GM12878 (cell line): ENCODE results near the gene C14orf93. TPM values are rescaled to one million over a fixed set of nuclear protein-coding genes. Genes with fewer than 3 reads are reported as not detected.

ENCODE experiments used
- ATAC-seq: fragments of 200-7000 bp; cut with Tn5 transposase; 3 replicates; pipeline ENCODE4 v1.9.1; 2020; ENCODE audit warnings: mild to moderate bottlenecking, moderate library complexity
- BruUV-seq: library from RNA; stranded (reverse); fragments of 400-500 nt; replicated peaks from 2 replicates; lab custom pipeline; 2021; lab: Mats Ljungman, UMichigan
- CTCF ChIA-PET: fragments of 300-600 bp; sonication (Branson Sonifier 250); formaldehyde crosslinking; extraction: SDS; loops from one replicate; lab custom pipeline; 2021; ENCODE audit warnings: inconsistent platforms; lab: Yijun Ruan, JAX
- POLR2A ChIA-PET: fragments of 350-600 bp; formaldehyde crosslinking; extraction: SDS; loops from one replicate; lab custom pipeline; 2021; ENCODE audit warnings: inconsistent platforms; lab: Charles Lee
- RAD21 ChIA-PET: fragments of 300-600 bp; sonication (Branson Sonifier 250); formaldehyde crosslinking; loops from one replicate; lab custom pipeline; 2023; ENCODE audit warnings: antibody characterized with exemption; ENCODE audit not compliant: unreplicated experiment; lab: Charles Lee
- SMC1A ChIA-PET: fragments of 300-600 bp; sonication (Branson Sonifier 250); formaldehyde crosslinking; loops from one replicate; lab custom pipeline; 2023; ENCODE audit not compliant: unreplicated experiment, uncharacterized antibody; lab: Charles Lee
- DNase-seq: peaks from one replicate; pipeline ENCODE4 v3.0.0-alpha.2; 2011; ENCODE audit warnings: low read depth, low spot score
- FAIRE-seq: peaks from 3 replicates; lab custom pipeline; 2011; peaks lifted over from hg19 to GRCh38; lab: Jason Lieb, UNC
- H2AFZ ChIP-seq: 2 replicates; pipeline ENCODE4 v1.6.0; 2011; ENCODE audit warnings: low read depth, low read length, control low read depth; ENCODE audit not compliant: control insufficient read depth
- H3K27ac ChIP-seq: 2 replicates; pipeline ENCODE4 v1.5.1; 2011; ENCODE audit warnings: control low read depth; ENCODE audit not compliant: control insufficient read depth, insufficient read depth
- H3K27me3 ChIP-seq, 2 experiments: replicated peaks in 1 of 2; 2 replicates each; pipeline versions ENCODE4 v1.6.0 to v1.6.1; 2011; ENCODE audit warnings: low read length in 1 of 2; ENCODE audit not compliant: control insufficient read depth in 2 of 2, insufficient read depth in 2 of 2
- H3K36me3 ChIP-seq, 2 experiments: 2 replicates each; pipeline ENCODE4 v1.5.1; 2011; ENCODE audit warnings: low read length in 1 of 2; ENCODE audit not compliant: control insufficient read depth in 2 of 2, insufficient read depth in 2 of 2
- H3K4me1 ChIP-seq: 2 replicates; pipeline ENCODE4 v1.6.1; 2011; ENCODE audit warnings: mild to moderate bottlenecking, low read length, moderate library complexity, mixed read lengths; ENCODE audit not compliant: control insufficient read depth, insufficient read depth
- H3K4me2 ChIP-seq: 2 replicates; pipeline ENCODE4 v1.6.0; 2011; ENCODE audit warnings: control low read depth; ENCODE audit not compliant: control insufficient read depth, insufficient read depth
- H3K4me3 ChIP-seq: fragments of 200-600 bp; sonication (generic); 2 replicates; pipeline ENCODE4 v1.5.1; 2016
- H3K79me2 ChIP-seq: 2 replicates; pipeline ENCODE4 v1.6.0; 2011; ENCODE audit warnings: low read length; ENCODE audit not compliant: control insufficient read depth, insufficient read depth
- H3K9ac ChIP-seq: 2 replicates; pipeline ENCODE4 v1.8.0; 2011; ENCODE audit warnings: low read length, control low read depth, mixed read lengths; ENCODE audit not compliant: control insufficient read depth, insufficient read depth
- H3K9me3 ChIP-seq: replicated peaks from 3 replicates; pipeline ENCODE4 v1.5.1; 2011; ENCODE audit warnings: mild to moderate bottlenecking, low read length; ENCODE audit not compliant: control insufficient read depth, insufficient read depth
- H4K20me1 ChIP-seq: 2 replicates; pipeline ENCODE4 v1.6.0; 2011; ENCODE audit not compliant: control insufficient read depth, insufficient read depth
- DPF2 ChIP-seq: fragments of 450-650 bp; IDR thresholded peaks from 2 replicates; pipeline ENCODE4 v1.6.1; 2017; ENCODE audit warnings: mild to moderate bottlenecking
- EP300 ChIP-seq, 2 experiments: fragments of 150-350 bp in 1 of 2; IDR thresholded peaks; 2 replicates each; pipeline ENCODE4 v1.6.1; 2011 to 2012; ENCODE audit warnings: low read depth in 2 of 2, low read length in 2 of 2, borderline replicate concordance in 1 of 2, improper control_type of control experiment in 1 of 2, inconsistent platforms in 1 of 2; ENCODE audit not compliant: control insufficient read depth in 1 of 2
- JUNB ChIP-seq: IDR thresholded peaks from 2 replicates; pipeline ENCODE4 v1.6.1; 2016; ENCODE audit warnings: antibody characterized with exemption, mild to moderate bottlenecking
- KLF5 ChIP-seq: fragments of 450-650 bp; IDR thresholded peaks from 2 replicates; pipeline ENCODE4 v1.6.1; 2014; ENCODE audit warnings: mild to moderate bottlenecking; ENCODE audit not compliant: partially characterized antibody
- MLLT1 ChIP-seq: fragments of 450-650 bp; IDR thresholded peaks from 2 replicates; pipeline ENCODE4 v1.6.1; 2016; ENCODE audit warnings: mild to moderate bottlenecking
- RAD51 ChIP-seq: fragments of 450-650 bp; IDR thresholded peaks from 2 replicates; pipeline ENCODE4 v1.6.1; 2016; ENCODE audit warnings: moderate library complexity, mild to moderate bottlenecking, inconsistent platforms
- RB1 ChIP-seq: fragments of 450-650 bp; formaldehyde crosslinking; IDR thresholded peaks from 2 replicates; pipeline ENCODE4 v1.6.1; 2017; ENCODE audit warnings: mild to moderate bottlenecking, borderline replicate concordance
- TCF7 ChIP-seq: IDR thresholded peaks from 2 replicates; pipeline ENCODE4 v1.6.1; 2014; ENCODE audit warnings: antibody characterized with exemption, borderline replicate concordance
- ZBTB40 ChIP-seq: fragments of 450-650 bp; IDR thresholded peaks from 2 replicates; pipeline ENCODE4 v1.6.1; 2016; ENCODE audit warnings: mild to moderate bottlenecking, moderate library complexity, borderline replicate concordance
- WGBS: methylation state at CpG from one replicate; pipeline ENCODE4 v1.1.6; 2016; ENCODE audit warnings: low lambda C conversion rate; ENCODE audit not compliant: insufficient replicate concordance, insufficient coverage; ENCODE audit errors: missing lambda C conversion rate; 5-methylcytosine and 5-hydroxymethylcytosine counted together
- in situ Hi-C: fragments of 300-500 bp; cut with MboI; formaldehyde crosslinking; loops from 9 replicates; pipeline ENCODE4 v1.14.3; 2018; ENCODE audit warnings: mixed read lengths
- intact Hi-C: fragments of 100-400 bp; cut with micrococcal nuclease; formaldehyde crosslinking; loops from one replicate; pipeline ENCODE4 v1.14.2; 2022; ENCODE audit not compliant: unreplicated experiment
- polyA plus RNA-seq, 11 experiments: library from polyadenylated mRNA; depleted of rRNA in 4 of 11; unstranded in 6 of 11; stranded (reverse) in 5 of 11; fragments of >200 nt; fragmentation: Nextera tagmentation in 4 of 11; fragmentation: Illumina TruSeq in 1 of 11; extraction: Ambion mirVana in 4 of 11; extraction: Trizol in 1 of 11; gene quantifications; 1 replicate in 1 of 11; 2 replicates in 10 of 11; pipeline versions ENCODE4 v1.2.1 to v1.2.3, GENCODE V29; 2011 to 2016; ENCODE audit warnings: inconsistent platforms in 2 of 11, missing spikeins in 2 of 11, low read depth in 1 of 11
- total RNA-seq, 4 experiments: library from RNA; depleted of rRNA in 3 of 4; stranded (reverse); fragments of >200 nt in 3 of 4; fragmentation: Illumina TruSeq in 1 of 4; extraction: Trizol in 1 of 4; gene quantifications; 2 replicates each; pipeline versions ENCODE4 v1.2.1 to v1.2.3, GENCODE V29; 2013 to 2021

The C14orf93 gene
- total and polyA plus RNA-seq, 10 of the 15 experiments (the other 5 are each of a cell fraction or from before 2014, with no cell fraction given): 1.8 to 13.9 (median 10.2) TPM

GRCh38 chr14:23051141-23052057 is 41.5 kb upstream of the C14orf93 start:
- POLR2A ChIA-PET: interaction anchor here (1.0 to 2.7 kb wide), 2 partner anchors 45 to 55 kb away, joined by 3 to 8 read pairs; no protein-coding TSS in a partner anchor
- no peak overlapping the region for H3K4me2 ChIP-seq
- no peaks in the 10 kb centered on the region for H3K9me3 ChIP-seq
- TF ChIP-seq JUNB (no peak), MLLT1 (no peak), KLF5 (no peak), EP300 (IDR thresholded peaks at IDR 0.05; ENCODE audit: borderline replicate concordance in 1 of 2, control insufficient read depth in 1 of 2, low read depth in 2 of 2, low read length in 2 of 2) (no peak), RB1 (no peak), DPF2 (no peak), TCF7 (no peak), RAD51 (no peak), ZBTB40 (no peak)
- TF ChIP-seq, all 136 proteins: peak for 0
- intact Hi-C loops (no loop called here), in situ Hi-C loops (loop anchor here (5.0 kb wide), 1 partner anchor 59 kb away; no protein-coding TSS in a partner anchor)
- WGBS: 36% methylated on average over 5 of the region's 5 CpGs
- SMC1A ChIA-PET: interaction anchor here (1.0 to 6.7 kb wide), 5 partner anchors 18 to 66 kb away, joined by 3 to 77 read pairs (median 4); no protein-coding TSS in a partner anchor
- no peaks in the 10 kb centered on the region for H3K36me3 ChIP-seq
- no peak for ATAC-seq
- FAIRE-seq: no peak
- H2AFZ ChIP-seq: no peak overlapping the region
- no peak overlapping the region for H3K27ac ChIP-seq
- H3K9ac ChIP-seq: no peak overlapping the region
- H3K4me1 ChIP-seq: peaks cover 6% of the 10 kb centered on the region
- RAD21 ChIA-PET: interaction anchor here (0.6 to 10.8 kb wide), 4 partner anchors 57 to 234 kb away, joined by 3 to 224 read pairs (median 11); partner anchors contain the start of gene AJUBA
- no peak for DNase-seq
- H4K20me1 ChIP-seq: no peaks in the 10 kb centered on the region
- H3K27me3 ChIP-seq: no peaks in the 10 kb centered on the region
- no peaks in the 10 kb centered on the region for H3K79me2 ChIP-seq
- BruUV-seq: no TSS peak
- no peak overlapping the region for H3K4me3 ChIP-seq
- CTCF ChIA-PET: interaction anchor here (0.9 to 18.3 kb wide), 6 partner anchors 11 to 122 kb away, joined by 3 to 853 read pairs (median 4); partner anchors contain the start of gene AJUBA
